ENCODE measurements around the gene TMC6.

TMC6 gene

GRCh38 chr17:78134899-78135385 lies 6.4 kb upstream of the TMC6 start:
- no peak for DNase-seq

GRCh38 chr17:78133971-78134898 lies 5.7 kb upstream of the TMC6 start:
- DNase-seq: no peak

DNA sequence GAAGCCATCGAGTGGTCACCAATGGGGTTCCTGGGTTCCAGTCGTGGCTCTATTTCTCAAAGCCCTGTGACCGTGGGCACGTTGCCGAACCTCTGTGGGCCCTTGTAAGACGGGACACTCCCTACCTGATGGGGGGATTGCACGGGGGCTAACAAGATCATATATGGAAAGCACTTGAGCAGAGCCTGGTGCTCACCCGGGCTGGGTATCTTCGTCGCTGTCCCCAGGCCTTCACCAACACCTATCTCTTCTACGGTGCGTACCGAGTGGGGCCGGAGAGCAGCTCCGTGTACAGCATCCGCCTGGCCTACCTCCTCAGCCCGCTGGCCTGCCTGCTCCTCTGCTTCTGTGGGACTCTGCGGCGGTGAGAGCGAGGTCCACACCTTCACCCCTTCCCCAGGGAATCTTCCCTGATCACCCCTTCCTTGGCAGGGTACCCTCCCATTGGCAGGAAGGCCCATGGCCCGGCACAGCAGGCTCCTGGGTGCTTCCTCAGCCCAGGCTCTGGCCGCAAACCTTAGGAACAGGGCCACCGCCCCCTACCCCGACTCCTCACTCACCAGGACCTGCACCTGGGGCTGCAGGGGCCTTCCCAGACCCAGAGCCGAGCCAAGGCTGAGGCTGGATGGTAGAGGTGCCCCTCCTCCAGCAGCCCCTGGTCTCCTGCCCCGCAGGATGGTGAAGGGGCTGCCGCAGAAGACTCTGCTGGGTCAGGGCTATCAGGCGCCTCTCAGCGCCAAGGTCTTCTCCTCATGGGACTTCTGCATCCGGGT lies 4.8 kb upstream of the TMC6 start:
- no peak for DNase-seq

- no peak for DNase-seq
These were observed 4.2 kb upstream of the TMC6 start for GRCh38 chr17:78132767-78133178.

- no peak for DNase-seq
These were observed 3.6 kb upstream of the TMC6 start for GRCh38 chr17:78132084-78132676.

- DNase-seq: no peak
These were observed 2.9 kb upstream of the TMC6 start for GRCh38 chr17:78131172-78132083.

GRCh38 chr17:78130437-78131101 lies 2.0 kb upstream of the TMC6 start, which contains the start of gene TMC8:
Gene TMC8, plus strand, starts transcription at chr17:78130771. Its CDS starts 818 bp downstream, at chr17:78131589.
- no peak for DNase-seq

DNA sequence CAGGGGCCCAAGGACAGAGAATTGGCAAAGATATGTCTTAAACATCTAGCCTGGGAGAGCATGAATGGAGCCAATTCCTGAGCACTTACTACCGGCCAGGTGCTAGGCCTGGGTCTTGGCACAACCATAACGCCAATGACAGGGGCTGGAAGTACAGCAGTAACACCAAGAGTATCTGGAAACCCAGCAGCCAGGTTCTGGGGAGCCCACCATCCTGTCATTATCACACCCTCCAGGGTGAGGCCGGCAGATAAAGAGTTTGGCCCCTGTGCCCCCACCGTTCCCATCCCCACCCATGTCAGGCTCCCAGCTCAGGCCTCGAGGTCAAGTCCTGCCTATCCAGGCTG lies 1.5 kb upstream of the TMC6 start:
- DNase-seq: no peak

GRCh38 chr17:78129351-78130089 lies 965 bp upstream of the TMC6 start:
- DNase-seq: no peak

DNA sequence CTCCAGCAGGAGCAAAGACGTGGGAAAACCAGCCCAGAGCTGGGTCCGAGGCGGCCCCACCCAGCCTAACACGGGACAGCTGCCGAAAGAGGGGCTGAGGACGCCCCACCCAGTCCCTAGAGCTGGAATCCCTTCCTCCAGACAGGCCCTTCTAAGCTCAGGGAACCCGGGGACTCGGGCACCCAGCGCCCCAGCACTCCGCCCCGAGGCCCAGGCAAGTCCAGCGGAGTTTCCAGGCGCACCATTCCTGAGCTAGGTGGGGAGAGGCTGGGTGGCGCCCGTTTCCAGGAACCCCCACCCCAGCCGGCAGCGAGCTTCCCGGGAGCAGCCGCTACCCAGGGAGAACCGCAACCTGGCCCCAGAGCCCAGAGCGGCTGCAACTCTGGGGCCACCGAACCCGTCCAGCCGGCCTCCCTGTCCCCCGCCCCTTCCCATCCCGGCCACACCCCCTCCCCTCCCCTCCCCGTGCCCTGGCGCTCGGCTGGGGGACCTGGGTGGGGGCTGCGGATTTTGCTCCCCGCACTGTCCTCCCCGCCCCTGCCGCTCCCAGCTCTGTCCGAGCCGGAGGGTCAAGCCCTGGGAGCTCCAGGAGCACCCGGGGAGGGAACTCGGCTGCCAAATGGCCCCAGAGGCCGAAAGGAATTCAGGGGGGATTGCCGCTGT lies 536 bp downstream of the TMC6 start:
- DNase-seq: no peak

GRCh38 chr17:78127239-78127887 lies 1.2 kb downstream of the TMC6 start:
- no peak for DNase-seq

- DNase-seq: no peak
These were observed 1.7 kb downstream of the TMC6 start for GRCh38 chr17:78126895-78127238.

DNA sequence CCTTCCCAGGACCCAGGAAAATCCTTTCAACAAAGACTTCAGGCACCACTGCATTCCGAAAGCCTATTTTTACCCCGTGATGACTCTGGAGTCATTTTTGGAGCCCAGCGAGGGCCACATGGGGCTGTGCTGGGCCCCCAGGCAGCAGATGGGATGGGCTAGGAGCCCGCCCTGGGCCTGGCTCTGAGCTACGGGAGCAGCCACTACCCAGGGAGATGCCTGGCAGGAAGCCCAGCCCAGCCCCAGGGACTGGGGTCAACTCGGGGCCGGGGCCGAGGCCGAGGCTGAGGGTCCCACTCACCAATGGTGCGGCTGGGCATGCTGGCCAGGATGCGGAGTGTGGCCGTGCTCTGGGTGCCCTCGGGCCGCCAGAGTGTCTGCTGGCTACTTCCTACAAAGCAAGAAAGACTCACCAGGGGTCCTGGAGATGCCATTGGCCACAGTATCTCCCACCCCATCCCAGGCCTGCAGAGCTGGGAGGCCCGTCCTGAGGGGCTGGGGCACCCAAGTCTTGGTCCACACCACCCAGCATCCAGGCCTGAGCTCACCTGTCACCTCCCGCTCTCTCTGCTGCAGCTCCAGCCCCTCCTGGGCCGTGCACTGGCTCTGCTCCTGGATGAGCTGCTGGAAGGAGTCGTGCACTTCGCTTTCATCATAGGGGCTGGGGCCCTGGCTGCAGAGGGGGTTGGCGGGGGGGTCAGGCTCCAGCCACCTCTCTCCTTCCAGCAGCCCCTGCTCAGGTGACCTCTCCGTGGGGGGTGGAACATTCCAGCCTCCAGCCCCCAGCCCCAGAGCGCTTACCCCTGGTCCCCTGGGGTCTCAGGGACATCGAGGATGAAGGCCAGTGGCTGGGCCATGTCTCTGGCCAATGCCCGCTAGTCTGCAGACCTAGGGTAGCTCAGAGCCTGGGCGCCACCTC lies 2.3 kb downstream of the TMC6 start:
- no peak for DNase-seq

DNA sequence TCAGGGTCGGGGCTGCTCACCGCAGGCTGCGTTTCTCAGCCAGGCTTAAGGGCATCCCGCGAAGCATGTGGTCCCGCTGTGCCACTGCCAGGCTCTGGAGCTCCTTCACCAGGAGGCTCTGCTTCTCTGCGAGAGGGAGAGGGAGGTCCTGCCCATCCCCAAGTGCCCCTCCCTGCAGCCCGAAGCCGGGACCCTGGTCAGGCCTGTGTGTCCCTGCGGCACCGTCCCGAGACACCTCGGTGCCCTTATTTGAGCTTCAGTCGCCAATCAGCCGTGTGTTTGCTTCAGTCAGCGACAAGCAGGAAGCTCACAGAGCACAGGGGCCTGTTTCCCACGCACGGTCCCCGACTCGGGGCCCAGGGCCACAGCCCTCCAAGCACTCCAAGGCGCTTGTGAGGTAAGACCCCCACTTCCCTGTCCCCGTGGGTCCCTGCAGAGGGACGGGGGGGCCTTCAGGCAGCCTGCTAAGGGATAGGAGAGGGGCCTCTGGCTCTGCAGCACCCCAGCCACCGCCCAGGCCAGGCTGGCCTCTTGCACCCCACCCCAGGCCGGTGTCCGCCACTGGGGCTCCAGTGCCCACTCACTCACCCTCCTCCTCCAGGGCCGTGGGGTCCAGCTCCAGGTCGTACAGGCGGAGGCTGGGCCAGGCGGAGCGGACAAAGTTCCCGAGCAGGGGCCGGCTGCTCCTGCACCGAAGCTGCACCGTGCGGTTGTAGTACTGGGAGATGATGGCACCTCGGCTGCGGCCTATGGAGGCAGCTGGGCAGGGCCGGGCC lies 3.2 kb downstream of the TMC6 start:
- DNase-seq: no peak

DNA sequence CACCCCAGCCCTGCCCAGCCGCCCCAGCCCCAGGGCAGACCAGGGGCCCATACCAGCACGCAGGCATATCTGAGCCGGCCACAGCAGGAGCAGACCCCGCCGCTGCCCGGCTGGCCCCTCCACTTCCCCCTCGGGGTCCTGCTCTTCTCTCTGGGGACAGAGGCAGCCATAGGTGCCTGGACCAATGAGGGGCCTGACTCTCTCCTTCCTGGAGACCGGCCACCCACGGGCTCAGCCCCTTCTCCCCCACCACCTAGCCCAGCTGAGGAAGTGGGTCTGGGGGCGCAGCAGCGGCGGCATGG lies 3.8 kb downstream of the TMC6 start:
- DNase-seq: no peak

DNA sequence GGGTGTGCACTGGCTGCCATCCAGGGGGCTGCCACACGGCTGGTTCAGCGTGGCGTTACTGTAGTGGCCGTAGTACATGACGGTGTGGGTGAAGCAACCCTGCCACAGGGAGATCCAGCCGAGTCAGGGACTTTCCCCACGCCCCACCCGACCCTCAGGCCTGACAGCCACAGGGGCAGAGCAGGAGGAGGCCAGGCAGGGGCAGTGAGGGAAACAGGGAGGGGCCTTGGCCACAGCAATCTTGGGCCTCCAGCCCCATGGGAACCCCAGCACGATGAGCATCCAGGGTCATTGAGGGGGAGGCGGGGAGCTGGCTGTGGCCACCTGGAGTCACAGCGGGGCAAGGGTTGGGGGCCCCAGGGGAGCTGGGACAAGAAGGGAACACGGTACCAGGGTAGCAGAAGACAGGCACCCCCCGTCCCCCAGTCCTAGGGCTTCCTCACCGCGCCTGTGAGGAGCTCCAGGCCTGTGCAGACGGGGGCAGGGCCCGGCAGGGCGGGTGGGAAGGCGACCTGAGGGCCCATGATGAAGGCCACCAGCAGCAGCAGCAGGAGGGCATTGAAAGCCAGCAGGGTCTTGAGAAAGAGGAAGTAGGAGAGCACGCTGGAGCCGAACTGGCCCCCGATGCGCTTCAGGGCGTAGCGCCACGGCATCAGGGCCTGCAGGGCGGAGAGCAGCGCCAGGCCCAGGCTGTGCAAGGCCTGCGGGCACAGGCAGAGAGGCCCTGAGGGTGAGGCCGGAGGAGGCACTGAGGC lies 4.3 kb downstream of the TMC6 start:
- no peak for DNase-seq

DNA sequence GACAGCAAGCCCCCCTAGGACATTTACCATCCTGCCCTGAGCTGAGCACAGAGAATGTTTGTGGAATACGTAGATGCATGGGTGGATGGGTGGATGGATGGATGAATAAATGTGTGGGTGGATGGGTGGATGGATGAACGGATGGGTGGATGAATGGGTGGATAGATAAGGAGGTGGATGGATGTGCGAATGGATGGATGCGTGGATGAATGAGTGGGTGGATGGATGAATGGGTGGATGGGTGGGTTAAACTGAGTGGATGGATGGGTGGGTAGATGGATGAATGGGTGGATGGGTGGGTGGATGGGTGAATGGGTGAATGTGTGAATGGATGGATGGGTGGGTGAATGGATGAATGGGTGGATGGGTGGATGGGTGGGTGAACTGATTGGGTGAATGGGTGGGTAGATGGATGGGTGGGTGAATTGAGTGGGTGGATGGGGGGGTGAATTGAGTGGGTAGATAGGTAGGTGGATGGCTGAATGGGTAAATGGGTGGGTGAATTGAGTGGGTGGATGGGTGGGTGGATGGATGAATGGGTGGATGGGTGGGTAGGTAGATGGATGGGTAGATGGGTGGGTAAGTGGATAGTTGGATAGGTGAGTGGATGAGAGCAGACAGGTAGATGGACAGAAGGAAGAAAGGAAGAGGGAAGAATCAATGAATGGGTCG lies 5.2 kb downstream of the TMC6 start:
- no peak for DNase-seq
